Placental pericyte (primary cell): Measurements from ENCODE around the gene NAGA. TPM values are rescaled to one million over a fixed set of nuclear protein-coding genes. Genes with fewer than 3 reads are reported as not detected.

ENCODE experiments used
- small RNA-seq: library from RNA; depleted of rRNA; stranded (forward); fragments of <200 nt; gene quantifications from one replicate; pipeline ENCODE3, GENCODE V24; 2012; ENCODE audit warnings: low replicate concordance
- total RNA-seq: library from RNA; depleted of rRNA; stranded (reverse); fragments of >200 nt; gene quantifications from 2 replicates; pipeline ENCODE4 v1.2.3, GENCODE V29; 2012

NAGA gene
- total RNA-seq = 35.2 and 45.8 TPM in 2 replicates

GRCh38 chr22:42070517-42071422 lies at the start of gene NAGA:
NAGA (minus strand) TSS chr22:42070812; CDS start chr22:42070297, 515 bp downstream.

GRCh38 chr22:42090596-42091454 lies 20.2 kb upstream of the NAGA start, which contains the start of gene NDUFA6:
NDUFA6 (minus strand) TSS chr22:42090772; CDS start chr22:42090744, 28 bp downstream.

GRCh38 chr22:42079319-42080251 lies 9.0 kb upstream of the NAGA start, which contains the start of gene SMDT1:
SMDT1 (plus strand) TSS chr22:42079700; CDS start chr22:42079769, 69 bp downstream.

GRCh38 chr22:42074132-42074811 lies 3.7 kb upstream of the NAGA start, which contains the start of gene PHETA2:
PHETA2 (plus strand) TSS chr22:42074248; CDS start chr22:42077294, 3,046 bp downstream.

Small RNA genes within 50 kb of the gene (small RNA-seq; reads per million reads assigned to genes)
- gene SNORD13P1 = not detected

Other genes starting within 250 kb of the NAGA start
- 74.7 and 182 TPM in 2 replicates for gene SREBF2, start 237.7 kb downstream of the NAGA start, total RNA-seq
- gene SHISA8, start 155.7 kb downstream of the NAGA start, total RNA-seq = not detected in 2 replicates
- gene TNFRSF13C, start 144.0 kb downstream of the NAGA start, total RNA-seq = 0.14 and 0.66 TPM in 2 replicates
- gene CENPM, start 123.7 kb downstream of the NAGA start, total RNA-seq = 2.4 and 21.0 TPM in 2 replicates
- gene SEPTIN3, start 101.4 kb downstream of the NAGA start, total RNA-seq = 0.14 TPM in 1 of 2 replicates, not detected in the other
- 0.14 and 0.22 TPM in 2 replicates for gene WBP2NL, start 72.0 kb downstream of the NAGA start, total RNA-seq
- gene PHETA2, start 3.4 kb upstream of the NAGA start, total RNA-seq = 14.0 and 17.0 TPM in 2 replicates
- gene SMDT1, start 8.9 kb upstream of the NAGA start, total RNA-seq = 1.6 and 4.8 TPM in 2 replicates
- 34.1 and 45.3 TPM in 2 replicates for gene NDUFA6, start 20.0 kb upstream of the NAGA start, total RNA-seq
- 0.14 and 0.44 TPM in 2 replicates for gene CYP2D6, start 60.0 kb upstream of the NAGA start, total RNA-seq
- 35.9 and 39.7 TPM in 2 replicates for gene TCF20, start 199.8 kb upstream of the NAGA start, total RNA-seq